GM18507 (cell line): ENCODE measurements around the gene HNF1B.

Experiments
- DNase-seq: peaks from one replicate; pipeline ENCODE4 v3.0.0; 2011; ENCODE audit warnings: low read depth; ENCODE audit not compliant: insufficient read length; ENCODE audit errors: extremely low spot score
- FAIRE-seq: peaks from 2 replicates; lab custom pipeline; 2011; peaks lifted over from hg19 to GRCh38; lab: Jason Lieb, UNC

The HNF1B gene

DNA sequence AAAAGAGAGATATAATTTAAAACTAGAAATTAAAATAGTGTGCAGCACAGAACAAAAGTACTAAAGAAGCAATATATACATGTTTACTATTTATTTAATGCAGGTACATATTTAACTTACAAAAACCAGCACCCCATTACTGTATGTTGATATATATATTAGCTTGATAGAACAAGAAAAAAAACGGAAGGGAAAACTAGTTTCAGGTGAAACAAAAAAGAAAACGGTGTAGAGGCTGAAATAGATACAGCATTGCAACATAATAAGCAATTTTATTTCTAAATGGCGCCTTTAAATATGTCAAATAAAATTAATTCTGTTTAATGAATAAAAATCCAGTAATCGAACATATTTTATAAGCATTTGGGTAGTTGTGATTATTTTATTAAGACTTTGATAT lies 3.9 kb downstream of the HNF1B start:
- DNase-seq (no peak), FAIRE-seq (no peak)

GRCh38 chr17:37737971-37738370 lies 6.9 kb downstream of the HNF1B start:
- FAIRE-seq (no peak), DNase-seq (no peak)

GRCh38 chr17:37737081-37737480 lies 7.8 kb downstream of the HNF1B start:
- no peak for FAIRE-seq
- no peak for DNase-seq

DNA sequence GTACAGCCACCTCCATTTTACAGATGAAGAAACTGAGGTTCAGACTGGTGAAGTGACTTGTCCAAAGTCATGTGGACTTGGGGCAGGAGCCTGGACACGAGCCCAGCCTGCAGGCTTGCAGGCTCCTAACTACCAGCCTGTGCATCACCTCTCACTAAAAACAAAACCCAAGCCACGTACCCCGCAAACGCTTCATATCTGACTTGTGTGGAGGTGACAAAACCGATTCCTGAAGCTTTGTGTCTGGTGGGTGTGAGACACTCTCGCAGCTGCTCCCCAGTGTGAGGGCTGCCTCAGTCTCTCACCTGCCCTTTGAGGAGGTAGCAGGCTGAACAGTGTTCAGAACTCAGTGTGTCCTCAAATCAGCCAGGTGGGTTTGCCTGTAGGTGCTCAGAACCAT lies 8.4 kb downstream of the HNF1B start:
- FAIRE-seq (no peak), DNase-seq (no peak)

DNA sequence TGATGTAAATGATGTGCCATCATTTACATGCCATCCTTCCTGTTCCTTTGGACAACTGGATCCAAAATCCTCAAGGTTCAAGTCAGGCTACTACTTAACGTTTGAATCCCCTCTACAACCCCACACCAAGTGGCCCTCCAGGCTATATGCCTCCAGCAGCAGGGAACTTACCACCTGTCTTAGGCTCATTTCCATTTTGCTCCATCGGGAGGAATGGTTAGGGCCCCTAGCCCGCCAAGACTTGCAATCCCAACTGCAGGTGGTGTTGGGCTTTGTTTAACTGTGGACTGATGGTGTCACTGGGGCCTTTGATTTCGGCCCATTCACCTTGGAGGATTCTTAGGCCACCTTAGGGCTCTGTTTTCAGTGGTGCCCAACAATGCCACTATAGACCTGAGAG lies 9.7 kb downstream of the HNF1B start:
- DNase-seq (no peak), FAIRE-seq (no peak)

DNA sequence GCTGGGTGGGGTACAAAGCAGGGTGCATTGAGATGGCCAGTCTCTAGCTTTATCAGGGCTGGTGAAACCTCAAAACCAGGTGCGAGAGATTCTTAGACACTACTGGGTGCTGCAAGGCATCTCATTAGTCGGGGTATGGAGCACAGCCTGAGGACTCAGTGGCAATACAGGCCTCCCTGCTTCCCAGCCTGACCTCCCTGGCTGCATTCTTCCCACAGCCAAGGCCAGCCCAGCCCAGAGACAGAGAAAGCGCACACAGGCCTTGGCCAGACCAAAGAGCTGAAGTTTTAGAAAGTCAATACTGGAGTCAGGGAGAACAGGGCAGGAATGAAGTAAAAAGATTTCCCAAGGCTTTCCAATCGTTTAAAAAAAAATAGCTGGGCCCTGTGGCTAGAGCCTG lies 12.5 kb downstream of the HNF1B start:
- FAIRE-seq (no peak), DNase-seq (no peak)

- no peak for FAIRE-seq
- DNase-seq: no peak
These were observed 13.8 kb downstream of the HNF1B start for GRCh38 chr17:37731056-37731455.

- no peak for DNase-seq
- no peak for FAIRE-seq
These were observed 15.0 kb downstream of the HNF1B start for GRCh38 chr17:37729905-37730304.

GRCh38 chr17:37726891-37727675 lies 17.8 kb downstream of the HNF1B start:
- DNase-seq (no peak), FAIRE-seq (no peak)

DNA sequence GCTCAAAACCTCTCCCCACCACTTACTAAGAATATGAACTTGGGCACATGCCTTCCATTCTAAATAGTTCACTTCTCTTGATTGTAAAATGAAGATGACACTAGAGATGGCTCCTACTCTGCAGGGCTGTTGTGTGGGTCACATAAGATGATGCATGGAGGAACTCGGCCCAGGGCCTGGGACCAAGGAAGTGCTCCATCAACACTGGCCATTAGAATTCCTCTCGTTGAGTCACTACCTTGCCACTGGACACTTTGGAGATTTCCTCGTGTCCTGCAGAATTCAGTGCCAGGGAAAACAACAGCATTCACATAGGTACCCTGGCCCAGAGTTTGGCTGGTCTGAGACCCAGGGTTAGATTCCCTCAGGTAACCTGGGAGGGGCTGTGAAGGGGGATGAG lies 18.6 kb downstream of the HNF1B start:
- no peak for DNase-seq
- FAIRE-seq: no peak

DNA sequence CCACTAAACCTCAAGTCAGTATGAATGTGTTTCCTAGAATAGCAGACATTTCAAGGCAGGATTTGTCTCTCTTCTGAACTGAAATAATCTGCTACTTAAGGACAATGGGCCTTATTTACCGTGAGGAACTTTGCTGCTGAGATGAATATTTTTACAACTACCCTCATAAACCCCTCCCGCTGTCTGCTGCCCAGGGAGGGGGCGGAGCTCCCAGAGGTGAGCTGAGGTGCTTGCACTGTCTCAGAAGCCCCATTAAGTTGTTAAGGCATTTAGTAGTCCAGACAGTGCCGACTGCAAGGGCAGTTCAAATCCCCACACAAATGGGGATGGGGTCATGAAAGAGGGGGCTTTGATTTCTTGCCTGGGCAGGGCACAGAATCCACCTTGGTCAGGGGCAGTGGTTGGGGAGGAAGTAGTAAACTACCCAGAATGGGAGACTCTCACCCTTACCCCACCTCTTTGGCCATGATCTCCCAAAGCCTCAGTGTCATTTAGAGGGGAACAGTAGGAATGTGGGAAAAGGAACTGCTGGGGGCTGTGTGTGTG lies 19.2 kb downstream of the HNF1B start:
- no peak for DNase-seq
- FAIRE-seq: no peak

- DNase-seq: no peak
- FAIRE-seq: no peak
These were observed 19.8 kb downstream of the HNF1B start for GRCh38 chr17:37725021-37725595.

DNA sequence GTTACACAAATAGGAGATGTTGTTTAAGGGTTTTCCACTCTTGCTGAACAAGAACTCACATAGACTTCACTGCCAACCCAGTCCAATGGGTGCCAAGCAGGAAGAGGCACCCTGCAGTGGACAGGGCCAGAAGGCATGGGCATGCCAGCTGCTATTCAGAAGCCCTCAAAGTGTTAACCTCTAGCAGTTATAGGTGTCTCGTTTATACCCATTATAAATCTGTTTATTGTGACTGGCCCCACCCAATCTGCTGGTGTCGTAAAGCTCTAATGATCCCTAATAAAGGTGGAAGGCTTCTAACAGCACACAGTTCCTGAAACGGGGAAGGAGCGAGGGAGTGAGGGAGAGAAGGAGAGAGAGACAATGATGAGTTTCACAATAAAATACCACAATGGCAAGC lies 23.9 kb downstream of the HNF1B start:
- no peak for FAIRE-seq
- DNase-seq: no peak

- FAIRE-seq: no peak
These were observed 25.0 kb downstream of the HNF1B start for GRCh38 chr17:37719866-37720265.

GRCh38 chr17:37718324-37719048 lies 26.4 kb downstream of the HNF1B start:
- FAIRE-seq (no peak), DNase-seq (no peak)

More at GRCh38 chr17:37719866-37720265, 25.0 kb downstream of the HNF1B start:
- DNase-seq: no peak

DNA sequence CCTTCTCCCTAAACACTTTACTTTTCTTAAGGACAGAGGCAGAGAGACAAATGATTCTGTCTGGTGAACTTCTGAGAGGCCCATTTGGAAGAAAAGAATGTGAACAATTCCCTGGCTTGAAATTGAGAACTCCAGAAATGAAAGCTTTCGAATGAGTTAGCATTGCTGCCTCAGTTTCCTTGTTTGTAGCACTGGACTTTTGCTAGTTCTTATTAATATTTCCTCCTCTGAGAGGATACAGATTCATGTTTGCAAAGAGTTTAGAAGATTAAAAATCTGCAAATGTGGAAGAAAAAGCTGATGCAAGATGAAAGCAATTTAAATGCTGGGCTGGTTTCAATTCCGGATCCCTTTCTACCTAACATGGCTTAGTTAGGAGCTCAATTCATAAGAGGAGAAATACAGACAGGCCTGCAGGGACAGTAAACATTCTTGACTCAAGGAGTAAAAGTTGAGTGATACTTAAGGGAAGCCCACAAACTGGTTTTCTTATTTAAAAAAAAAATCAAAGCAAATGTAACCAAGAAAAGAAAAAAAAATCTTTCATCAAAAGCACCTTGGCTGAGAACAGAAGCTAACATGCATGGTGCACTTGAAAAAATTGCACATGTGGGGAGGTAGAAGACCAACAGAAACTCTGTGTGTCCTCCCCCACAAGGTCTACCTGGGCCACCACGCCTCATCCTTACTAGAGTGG lies 27.1 kb downstream of the HNF1B start:
- FAIRE-seq: no peak
- DNase-seq: no peak

DNA sequence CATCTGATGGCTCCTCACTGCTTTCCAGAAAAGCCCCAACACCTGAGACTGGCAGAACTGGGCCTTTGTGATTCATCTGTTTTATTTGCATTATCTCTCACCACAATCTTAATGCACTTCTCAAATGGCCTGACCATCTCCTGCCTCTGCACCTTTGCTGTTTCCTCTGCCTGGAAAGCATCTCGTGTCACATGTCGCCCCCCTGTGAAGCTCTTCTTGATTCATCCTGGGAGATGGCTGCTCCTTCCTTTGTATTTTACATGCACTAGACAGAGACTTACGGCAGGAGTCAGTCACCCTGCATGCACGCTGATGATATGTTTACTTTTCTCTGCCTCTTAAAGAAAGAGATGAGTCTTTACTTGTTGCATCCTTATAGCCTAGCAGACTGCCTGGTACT lies 30.0 kb downstream of the HNF1B start:
- DNase-seq: no peak
- FAIRE-seq: no peak

- DNase-seq (no peak), FAIRE-seq (no peak)
These were observed 31.2 kb downstream of the HNF1B start for GRCh38 chr17:37713624-37714023.

DNA sequence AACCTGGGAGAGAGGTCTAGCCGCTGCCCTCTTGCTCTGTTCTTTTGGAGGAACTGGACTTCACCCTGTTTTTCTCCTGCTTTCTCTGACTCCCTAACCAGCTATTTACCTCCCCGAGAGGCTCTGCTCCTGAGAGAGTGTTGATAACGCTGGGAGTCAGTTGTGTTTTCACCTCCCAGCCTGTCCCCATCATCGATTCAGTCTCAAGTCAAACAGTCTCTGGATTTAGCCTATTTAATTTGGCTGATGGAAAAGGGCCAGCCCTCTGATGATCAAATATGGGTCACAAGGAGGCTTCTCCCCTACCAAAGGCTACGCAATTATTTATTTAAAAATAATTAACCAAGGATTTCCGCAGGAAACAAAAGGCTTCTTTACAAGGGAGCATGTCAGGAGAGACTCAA lies 31.8 kb downstream of the HNF1B start:
- DNase-seq (no peak), FAIRE-seq (no peak)

DNA sequence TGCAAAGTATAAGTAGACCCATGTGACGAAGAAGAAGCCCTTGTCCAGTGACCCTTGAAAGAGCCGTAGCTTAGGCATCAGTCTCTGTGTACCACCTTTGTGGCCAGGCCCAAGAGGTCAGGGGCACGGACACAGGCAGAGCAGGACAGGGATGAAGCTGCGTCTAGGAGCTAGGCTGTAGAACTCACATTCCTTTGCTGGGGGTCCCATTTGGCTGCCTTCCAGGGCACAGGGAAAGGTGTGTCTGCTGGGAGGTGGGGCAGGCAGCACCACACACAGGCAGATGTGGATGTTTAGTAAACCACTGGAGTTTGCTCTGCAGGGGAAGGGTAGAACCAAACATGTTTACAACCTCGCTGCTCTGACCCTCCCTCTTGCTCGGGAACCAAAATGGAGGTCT lies 33.7 kb downstream of the HNF1B start:
- no peak for FAIRE-seq

More for the DNA sequence above, 33.7 kb downstream of the HNF1B start:
- DNase-seq: no peak
